Measurements from ENCODE around the gene FOXL2NB.

- TF ChIP-seq GATA2 (IDR thresholded peaks at IDR 0.05; ENCODE audit: low read depth, low read length) (no peak), GATA3 (IDR thresholded peaks at IDR 0.05; ENCODE audit: low read depth, low read length) (no peak)
Measured at GRCh38 chr3:138987181-138987580, 40.2 kb downstream of the FOXL2NB start.

Measured in SH-SY5Y (cell line).